GM18520 (cell line): ENCODE data around the gene HOXA11.

Source experiments
- ATAC-seq: cut with Tn5 transposase; IDR thresholded peaks from one replicate; pipeline ENCODE4 v1.9.1; 2021; ENCODE audit not compliant: unreplicated experiment

HOXA11 gene

DNA sequence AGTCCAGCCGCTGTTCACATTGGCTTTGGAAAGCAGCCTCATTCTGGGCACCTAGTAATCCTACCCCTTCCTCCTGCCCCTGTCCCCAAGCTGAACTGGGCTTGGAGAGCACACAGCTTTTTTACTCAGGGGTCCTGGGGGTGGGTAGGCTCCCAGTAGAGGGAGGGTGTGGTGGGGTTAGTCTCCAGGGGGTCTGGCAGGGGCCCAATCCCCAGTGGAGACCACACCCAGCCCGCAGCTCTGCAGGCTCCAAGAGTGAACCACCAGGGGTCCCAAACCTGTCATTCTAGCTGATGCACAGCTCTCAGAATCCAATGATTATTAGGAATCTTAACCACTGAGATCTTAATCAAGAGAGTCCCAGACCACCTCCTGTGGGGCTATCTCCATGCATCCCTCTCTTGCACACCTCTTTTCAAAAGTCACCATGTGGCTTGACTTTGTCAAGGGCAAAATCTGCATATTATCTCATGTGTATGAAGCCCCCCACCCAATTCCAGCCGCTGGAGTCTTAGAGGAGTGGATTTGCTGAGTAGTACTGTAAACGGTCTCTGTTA lies 2.7 kb downstream of the HOXA11 start:
- no peak for ATAC-seq

DNA sequence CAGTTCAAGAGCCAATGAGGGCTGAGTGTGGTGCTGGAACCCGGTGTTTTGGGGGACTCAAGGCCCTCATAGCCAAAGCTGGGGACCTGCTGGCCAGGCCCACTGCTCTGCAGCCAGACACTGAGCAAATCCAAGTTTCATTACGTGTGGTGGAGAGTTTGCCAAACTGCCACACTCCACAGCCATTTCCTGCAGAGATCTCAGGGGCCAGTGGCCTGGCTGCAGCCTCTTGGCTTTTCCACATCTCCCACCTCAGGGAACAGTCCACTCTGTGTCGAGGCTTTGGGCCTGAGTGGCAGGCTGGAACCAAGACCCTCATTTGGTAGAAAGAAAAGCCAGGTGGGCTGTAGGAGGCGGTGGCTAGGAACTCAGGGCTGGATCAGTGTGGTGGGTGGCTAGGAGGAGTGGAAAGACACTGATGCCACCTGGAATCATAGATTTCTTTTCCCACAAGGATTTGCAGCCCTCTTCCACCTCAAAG lies 3.2 kb downstream of the HOXA11 start:
- no peak for ATAC-seq

DNA sequence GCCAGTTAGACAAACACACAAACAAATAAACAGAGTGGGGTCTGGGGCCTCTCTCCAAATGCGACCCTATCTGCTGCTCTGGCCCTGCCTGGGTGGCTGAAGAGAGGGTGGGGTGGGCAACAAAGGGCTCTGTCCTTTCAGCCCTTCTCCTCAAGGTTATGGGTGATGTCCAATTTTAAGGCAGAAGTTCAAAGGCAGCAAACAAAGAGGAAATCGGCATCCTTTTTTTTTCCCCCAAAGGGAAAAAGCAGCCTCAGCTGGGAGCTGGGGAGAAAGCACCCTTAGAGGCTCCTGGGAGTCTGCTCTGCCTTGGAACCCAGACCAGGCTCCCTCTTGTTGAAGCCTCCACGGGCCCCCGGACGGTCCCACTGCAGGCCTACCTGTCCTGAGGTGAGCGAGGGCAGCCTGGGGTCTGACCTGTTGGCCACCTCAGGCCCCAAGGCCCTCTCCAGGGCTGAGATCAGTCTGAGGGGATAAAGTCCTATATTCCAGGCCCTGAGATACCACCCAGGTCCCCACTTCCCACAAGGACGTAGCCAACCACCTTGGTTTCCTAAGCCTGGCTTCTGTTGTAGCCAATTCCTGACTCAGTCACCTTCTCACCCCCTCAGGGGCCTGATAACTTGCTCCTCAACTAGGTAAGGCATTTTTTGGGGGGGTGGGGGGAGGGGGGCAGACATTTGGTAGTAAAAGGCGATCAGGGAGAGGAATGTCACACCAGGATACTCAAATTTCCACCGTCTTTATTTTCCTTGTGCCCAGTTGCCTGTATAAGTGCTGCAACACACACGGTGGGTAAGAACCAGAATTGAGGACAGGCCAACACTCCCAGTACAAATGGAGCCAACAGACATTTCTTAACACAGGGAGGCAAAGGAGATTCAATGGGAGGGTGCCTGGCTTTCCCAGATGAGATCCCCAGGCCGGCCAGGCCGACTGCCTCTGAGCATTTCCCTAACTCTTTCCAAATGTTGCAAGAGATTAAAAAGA lies 4.3 kb downstream of the HOXA11 start:
- ATAC-seq, result no peak

DNA sequence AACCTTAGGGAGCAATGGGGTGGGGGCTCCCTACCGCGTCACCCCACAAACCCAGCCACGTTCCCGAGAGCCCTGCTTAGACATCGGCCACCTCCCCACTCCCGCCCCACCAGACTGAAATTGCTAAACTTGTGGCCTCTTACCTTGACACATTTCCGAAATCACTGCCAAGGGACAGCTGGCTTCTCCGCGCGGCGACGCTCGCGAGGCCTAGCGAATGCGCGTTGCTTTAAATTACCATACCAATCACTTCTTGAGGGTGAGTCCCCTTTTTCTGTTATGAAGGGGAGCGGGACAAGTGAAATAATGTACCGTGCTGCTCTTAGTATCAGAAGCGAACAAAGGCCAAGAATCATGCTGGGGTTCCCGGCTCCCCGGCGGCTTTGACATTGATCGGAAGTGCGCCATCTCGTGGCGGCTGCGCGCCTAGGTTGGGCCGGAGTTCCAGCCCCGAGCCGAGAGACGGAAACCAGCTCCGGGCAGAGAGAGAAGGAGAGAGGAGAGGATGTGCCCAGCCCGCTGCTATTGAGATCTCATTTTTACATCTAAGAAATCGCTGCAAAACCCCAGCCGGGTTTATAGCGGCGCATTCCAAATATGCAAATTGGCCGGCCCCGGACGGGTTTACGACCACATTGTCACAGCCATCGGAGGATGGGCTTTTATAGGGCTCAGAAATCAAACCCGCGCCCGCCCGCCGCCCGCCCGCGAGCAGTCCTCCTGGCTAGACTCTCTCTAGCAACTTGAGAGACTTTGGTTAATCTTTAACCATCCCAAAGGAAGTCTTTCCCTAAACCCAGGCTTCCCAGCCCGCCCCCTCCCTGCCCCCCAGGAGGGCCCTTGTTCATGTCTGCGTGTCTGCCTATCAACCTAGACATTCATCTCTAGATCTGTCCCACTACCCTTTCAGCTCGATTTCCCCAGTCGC lies 5.3 kb downstream of the HOXA11 start:
- ATAC-seq, result no peak

DNA sequence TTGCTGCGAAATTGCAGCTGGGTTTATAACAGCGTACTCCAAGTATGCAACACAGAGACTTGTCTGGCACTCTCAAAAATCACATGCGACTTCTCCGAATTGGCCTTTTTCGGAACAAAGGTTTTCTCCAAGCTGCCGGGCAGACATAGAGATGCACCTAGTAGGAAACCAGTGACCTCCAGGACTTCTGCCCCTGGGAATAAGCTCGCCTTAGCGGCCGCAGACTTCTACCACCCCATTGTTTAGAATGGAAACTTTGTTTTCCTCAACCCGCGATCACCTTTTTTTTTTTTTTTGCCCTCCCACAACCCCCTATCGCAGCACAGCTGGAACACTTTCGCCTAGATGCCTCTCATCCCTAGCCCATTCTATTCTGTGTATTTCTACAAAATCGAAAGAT lies 6.0 kb downstream of the HOXA11 start:
- ATAC-seq, result no peak

DNA sequence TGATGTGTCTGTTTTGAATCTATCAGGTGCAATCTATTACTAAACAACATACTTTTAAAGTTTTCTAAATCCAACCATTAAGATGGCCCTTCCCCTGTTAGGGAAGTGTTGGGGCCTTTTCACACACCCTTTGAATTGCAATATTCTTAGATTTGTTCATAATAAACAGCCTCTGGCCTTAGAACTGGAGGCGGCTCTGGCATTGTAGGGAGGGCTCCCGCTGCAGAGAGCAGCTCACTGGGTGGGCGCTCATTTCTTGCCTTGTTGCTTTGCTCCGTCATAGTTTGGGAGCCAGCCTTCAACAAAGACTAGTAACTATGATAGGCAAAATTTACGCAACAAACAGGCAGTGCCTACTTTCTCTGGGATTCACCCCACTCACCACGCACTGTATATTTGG lies 6.7 kb downstream of the HOXA11 start:
- no peak for ATAC-seq

DNA sequence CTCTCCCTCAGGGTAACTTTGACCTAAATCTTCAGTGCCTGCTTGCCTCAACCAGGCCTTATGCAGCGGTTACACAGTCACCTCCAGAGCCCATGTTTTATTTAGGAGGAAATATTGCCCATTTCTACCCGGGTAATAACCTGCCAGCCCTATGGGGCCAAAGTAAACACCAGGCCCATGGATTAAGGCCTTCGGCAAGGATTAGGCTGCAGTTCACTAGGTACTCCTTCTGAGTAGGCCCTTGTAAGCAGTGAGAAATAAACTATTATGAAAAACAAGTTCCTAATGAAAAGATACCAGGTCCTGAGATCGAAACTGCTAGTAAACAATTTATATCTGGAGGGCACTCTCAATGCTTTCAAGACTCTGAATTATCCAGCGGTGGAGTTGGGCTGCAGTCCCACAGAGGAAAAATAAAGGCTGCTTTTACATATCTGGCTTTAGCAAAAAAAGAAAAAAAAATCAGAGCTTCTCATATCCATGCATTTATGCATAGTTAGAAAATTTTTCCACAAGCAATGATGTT lies 7.2 kb downstream of the HOXA11 start:
- ATAC-seq, result no peak

DNA sequence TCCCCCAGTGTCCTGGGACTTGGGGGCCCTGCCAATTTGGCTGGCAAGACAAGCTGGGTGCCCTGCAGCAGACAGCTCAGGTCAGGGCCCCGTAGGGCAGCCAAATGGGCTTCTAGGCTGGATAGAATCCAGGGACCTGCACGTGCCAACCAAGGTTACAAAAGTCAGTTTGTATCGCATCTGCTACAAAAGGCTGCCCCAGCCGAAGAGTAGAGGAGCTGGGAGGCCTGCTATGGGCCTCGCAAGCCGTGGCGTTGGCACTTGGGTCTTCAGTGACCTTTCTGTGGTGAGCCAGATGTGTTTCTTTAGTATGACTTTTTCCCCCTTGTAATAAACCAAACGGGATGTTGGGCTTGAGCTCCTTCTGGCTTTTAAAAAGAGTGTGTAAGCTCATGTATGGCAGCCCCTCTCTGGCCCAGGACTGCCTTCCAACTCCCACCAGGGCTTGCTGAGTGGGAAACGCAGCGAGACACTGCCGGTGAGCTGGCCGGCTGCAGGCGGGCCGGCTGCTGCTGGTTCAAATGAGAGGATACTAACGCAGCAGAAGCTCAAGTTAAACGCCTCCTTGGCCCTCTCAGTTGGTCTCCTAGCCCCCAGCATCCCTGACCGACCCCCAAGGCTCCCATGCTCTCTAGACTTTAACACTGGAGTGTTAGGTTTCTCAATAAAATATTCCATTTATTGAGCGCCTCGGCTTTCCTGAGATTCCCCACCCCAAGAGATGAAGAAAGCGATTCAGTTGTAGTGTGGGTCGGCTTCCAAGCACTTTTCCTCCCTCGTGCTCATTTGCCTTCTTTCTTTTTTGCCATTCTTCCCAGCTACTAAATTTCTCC lies 7.9 kb downstream of the HOXA11 start:
- ATAC-seq, result no peak

DNA sequence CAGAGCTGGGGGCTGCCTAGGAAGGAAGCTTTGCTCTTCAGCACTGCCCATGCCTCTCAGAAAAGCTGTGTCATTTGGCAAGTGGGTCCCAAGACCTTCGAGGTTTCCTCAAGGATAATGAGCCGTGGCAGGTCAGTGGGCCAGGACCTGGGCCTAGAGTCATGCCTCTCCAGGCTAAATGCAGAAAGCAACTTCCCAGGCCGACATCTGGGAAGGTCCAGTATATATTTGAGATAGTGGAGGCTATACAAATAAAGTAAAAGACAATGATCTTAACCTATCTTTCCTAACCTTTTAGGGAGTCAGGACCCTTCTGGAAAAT lies 8.5 kb downstream of the HOXA11 start:
- no peak for ATAC-seq

DNA sequence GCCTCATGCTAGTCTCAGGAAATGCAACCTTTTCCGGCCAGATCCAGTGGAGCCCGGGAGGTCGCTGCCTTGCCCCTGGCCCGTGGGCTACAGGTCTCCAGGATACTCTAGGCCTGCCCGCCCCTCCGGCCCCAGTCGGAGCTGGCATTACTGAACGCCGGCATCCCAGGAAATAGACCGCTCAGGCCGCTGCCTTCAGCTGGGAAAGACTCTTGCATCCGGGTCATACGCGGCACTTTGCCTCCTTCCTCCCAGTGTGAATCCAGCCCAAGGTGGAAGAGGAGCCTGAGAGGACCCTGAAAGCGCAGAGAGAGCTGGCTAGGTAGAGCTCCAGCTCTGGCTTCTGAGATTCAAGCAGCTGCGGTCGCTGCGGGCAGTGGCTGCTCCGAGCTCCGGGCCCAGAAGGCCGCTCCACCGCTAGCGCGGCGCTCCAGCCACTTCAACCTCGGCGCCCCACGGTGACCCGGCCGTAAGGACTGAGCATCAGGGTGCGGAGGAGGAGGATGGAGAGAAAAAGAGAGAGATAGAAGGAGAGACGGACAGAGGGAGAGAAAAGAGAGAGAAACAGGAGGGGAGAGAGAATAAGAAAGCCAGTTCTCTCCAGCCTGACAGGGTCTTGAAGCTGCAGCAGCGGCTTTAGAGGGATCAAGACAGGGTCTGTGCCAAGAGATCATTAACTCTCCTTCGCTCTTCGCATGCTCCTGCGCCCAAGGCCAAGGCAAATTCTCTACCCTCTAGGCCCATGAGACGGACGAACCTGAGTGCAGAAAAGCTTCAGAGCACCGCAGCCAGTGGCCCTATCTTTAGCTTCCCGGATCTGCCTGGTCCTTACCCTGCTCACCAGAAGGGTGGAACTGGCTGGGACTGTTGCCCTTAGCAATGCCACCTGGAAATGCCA lies 9.2 kb downstream of the HOXA11 start:
- no peak for ATAC-seq

DNA sequence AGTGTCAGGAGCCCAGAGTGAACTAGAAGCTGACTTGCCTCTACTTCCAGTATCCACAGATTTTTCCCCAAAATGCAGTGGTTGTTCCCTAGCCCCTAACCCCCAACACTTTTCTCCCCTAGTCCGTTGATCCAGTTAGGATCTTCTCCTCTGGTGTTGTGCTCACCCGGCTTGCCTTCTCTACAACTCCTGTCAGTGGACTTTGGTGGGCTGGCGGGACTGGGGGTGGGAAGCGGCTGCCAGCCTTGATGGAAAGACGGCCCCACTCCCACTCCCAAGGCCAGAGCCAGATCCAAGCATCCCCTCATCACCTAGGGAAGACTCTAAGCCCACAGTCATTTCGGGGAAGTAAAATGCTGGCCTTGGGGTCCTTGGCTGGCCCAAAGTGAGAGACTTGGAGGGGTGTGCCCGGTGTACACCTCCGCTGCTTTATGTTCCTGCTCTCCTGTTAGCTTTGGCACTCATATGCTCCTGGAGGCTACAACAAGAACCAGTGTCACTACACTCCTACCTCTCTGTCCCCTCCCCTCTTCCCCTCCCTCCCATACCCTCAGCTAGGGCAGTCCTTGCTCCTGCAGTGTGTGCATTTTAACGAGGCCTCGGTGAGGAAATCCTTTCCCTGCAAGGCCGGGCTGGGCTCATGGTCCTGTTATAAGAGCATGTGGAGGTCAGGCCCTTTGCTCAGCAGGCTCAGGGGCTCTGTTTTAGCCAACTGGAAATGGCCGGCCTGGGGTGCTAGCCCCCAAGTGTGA lies 10.0 kb downstream of the HOXA11 start:
- ATAC-seq, result no peak

DNA sequence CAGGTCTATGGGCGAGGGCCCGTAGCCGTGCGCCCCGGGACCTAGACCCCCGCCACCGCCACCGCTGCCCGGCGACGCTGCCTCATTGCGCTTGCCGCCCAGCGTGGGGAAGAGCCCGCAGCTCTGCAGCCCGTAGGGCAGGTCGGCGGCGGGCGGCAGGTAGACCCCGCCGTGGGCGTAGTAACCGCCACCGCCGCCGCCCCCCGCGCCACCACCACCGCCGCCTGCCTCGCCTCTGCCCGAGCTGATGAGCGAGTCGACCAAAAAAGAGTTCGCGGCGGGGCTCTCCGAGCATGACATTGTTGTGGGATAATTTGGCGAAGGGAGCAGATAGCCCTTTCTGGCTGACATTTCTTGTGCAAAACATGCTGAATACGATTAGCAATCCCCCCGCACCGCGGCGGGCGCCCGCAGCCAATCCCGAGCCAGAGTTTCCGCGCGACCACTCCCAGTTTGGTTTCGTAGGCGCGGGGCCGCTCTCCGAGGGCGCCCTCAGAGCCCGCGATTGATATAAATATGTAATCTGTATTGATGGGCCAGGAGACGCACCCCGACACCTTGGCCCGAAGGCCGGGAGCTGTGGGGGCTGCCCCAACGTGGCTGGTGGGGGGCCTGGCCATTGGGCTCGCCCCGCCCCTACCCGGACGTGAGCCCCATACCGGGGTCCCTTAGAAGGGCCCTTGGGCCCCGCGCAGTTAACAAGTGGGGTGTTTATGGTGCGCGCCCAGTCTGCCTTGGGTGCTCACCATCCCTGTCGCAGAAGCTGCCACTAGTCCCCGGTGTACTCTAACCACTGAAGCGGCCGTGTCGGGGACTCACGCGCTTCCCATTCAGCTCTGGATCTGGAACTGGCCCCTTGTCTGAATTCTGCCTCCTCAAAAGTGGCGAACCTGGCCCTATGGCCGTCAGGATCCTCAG lies 10.8 kb downstream of the HOXA11 start, which contains the start of gene HOXA10:
Gene HOXA10, minus strand, starts transcription at position 365 of the 918 bp plus-strand sequence. Its CDS starts 14 bp downstream, at position 351.
- ATAC-seq, result no peak

DNA sequence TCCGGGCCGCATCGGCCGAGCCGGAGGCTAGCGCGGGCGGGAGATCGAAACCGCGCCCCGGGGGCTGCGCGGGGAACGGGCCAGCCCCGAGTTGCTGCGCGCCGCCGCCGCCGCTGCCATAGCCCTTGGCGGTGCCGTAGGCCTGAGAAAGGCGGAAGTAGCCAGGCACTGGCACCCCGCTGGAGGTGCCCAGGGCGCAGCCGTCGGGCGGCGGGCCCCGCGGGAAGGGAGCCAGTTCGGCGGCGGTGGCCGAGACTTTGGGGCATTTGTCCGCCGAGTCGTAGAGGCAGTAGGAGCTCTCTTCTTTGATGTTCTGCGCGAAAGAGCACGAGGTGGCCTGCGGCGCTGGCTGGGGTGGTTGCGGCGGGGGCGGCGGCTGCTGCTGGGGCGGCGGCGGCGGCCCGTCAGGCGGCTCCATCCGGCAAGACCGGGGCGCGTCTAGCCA lies 11.5 kb downstream of the HOXA11 start:
- no peak for ATAC-seq

DNA sequence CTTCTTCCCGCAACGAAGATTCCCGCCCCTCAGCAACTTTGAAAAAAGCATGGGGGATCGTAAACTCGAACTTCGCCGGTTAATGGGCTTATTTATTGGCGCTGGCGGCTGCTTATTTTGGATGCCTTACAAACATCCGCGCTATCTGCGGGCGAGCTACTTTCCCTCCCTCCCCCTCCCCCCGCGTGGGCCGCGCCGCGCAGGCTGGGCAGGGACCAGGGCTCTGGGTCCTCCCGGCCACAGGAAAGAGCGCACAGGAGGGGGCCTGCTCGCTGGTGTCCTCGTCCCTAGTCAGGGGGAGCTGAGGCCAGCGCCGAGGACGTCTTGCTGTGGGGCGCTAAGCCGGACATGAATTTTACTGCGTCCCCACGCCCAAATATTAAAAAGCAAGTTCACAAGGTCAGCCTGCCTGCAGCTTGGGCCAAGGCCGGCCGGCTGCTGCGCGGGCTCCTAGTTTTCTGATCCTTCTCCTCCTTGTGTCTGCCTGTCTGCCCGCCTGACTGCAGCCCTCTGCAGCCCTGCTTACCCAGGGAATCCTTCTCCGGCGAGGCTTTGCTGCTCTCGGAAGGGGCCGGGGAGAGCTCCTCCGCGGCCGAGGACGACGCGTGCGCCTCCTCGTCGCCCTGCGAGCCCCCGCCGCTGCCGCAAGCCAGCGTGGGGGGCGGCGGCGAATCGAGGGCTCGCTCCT lies 12.1 kb downstream of the HOXA11 start:
- ATAC-seq, result no peak

DNA sequence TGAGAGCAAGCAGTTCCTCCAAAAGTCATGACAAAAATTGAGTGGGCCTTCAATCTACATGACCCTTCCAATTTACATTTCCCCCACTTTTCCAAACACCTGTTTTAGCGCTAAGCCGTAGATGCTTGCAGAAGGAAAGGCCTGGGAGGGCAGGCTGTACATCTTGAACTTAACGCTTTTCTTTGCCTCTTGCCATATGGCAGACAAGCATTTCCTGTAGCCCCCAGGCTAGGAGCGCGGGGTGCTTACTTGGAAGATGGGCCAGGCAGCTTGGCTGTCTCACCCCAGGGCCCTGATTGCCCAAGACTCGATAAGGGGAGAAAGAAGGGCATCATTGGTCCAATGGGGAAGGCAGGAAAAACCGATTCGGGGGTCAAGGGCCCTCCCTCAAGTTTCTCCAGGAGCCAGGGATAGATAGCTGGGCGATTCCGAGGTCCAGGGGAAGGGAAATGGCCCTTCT lies 12.7 kb downstream of the HOXA11 start:
- no peak for ATAC-seq

DNA sequence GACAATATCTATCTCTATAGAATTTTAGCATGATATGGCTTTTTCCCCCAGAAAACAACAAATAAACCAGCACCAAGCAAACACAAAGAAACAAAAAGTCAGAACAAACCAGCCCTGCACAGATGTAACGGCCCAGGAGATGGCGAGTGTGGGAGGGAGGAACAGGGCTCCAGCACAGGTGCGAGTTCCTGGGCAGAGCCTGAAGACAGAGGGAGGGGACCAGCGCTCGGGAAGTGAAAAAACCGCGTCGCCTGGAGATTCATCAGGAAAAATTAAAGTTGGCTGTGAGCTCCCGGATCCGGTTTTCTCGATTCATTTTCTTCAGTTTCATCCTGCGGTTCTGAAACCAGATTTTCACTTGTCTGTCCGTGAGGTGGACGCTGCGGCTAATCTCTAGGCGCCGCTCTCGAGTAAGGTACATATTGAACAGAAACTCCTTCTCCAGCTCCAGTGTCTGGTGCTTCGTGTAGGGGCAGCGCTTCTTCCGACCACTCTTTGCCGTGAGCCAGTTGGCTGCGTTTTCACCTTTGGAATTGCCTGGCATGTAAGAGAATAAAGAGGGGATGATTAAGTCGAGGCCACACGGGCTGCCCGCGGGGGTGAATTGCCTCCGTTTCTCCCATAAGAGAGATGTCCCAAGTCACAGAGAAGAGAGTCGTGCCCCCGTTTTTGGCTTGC lies 13.3 kb downstream of the HOXA11 start:
- ATAC-seq, result no peak
